GM18909 (cell line): ENCODE measurements around the gene RAB4B.
"Not testable (repeated sequence)": the region's sequence is repeated elsewhere in the genome, so short reads cannot be mapped to it uniquely, and the experiment has no call there.

ENCODE experiments used
- ATAC-seq: cut with Tn5 transposase; IDR thresholded peaks from one replicate; pipeline ENCODE4 v1.9.1; 2021; ENCODE audit warnings: mild to moderate bottlenecking; ENCODE audit not compliant: unreplicated experiment, poor library complexity

The RAB4B gene

DNA sequence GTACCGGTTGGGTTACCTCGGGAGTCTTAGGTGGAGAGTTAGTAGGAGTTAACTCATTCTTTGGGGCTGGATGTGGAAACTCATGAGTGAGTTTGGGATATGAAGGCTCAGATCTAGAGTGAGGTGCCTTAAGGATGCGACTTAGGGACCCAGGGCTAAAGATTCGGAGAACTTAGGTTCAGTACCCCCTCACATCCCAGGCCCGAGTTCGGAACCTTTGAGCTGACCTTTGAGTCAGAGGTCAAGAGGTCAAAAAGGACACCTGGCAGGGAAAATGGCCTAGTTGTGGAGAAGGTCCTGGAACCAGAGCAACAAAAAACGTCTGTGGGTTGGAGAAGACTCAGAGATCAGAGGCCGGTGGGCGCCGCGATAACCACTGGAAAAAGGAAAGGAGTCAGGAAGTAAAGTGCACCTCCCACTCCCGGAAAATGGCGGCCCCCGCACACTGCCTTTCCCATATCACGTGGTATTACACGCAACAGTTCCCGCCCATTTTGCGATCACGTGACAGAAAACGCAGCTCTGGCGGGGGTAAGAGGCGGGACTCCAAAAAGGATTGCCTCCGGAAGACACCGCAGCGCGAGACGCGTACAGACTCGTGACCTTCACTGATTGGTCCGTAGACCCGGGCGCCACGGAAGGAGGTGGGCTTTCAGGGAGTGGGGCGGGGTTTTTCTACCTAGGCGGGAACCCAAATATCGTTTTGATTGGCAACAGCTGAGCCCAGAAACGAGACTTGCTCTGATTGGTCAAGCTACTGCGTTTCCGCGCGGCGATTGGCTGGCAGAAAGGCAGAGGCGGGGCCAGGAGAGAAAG lies 27.8 kb upstream of the RAB4B start, which contains the start of gene ACTMAP:
Gene ACTMAP (minus strand): TSS at position 420 of the 816 bp plus-strand sequence. CDS start 674 bp downstream, outside the sequence.
- peak; percentile 86 for ATAC-seq

DNA sequence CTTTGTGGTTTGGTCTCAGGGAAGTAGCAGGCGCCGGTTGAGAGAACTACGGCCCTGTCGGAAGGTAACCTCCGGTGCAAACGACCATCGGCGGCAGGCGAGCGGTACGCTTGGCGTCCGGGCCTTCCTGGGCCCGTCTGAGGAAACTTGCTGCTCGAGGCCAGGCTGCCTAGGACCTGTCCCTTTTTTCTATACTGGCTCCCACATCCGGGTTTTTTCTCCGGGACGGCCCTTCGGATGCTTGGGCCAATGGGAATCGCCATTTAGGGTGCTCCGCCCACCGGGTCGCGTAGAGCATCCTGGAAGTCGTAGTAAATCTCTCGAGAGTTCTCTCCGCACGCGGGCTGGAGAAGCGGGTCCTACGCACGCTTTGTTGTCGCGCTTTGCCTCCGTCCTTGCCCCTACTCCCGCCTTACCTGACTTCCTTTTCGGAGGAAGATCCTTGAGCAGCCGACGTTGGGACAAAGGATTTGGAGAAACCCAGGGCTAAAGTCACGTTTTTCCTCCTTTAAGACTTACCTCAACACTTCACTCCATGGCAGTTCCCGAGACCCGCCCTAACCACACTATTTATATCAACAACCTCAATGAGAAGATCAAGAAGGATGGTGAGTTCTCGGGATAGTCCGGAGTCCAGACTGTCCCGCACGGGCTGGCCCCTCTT lies 27.0 kb upstream of the RAB4B start, which contains the start of gene SNRPA:
Gene SNRPA (plus strand): TSS at position 330 of the 664 bp plus-strand sequence. CDS start 206 bp downstream, at position 536.
- ATAC-seq, result peak; percentile 50

DNA sequence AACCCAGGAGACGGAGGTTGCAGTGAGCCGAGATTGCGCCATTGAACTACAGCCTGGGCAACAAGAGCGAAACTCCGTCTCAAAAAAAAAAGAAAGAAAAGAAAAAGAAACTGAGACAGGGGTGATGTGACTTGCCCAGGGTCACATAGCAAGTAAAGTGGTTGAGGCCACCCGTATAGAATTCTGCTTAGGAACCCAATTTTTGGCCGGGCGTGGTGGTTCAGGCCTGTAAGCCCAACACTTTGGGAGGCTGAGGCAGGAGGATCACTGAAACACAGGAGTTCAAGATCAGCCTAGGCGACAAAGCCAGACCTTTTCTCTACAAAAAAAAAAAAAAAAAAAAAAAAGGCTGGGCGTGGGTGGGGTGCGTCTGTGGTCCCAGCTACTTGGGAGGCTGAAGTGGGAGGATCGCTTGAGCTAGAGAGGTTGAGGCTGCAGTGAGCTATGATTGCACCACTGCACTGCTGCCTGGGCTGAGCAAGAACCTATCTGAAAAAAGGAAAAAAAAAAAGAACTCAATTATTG lies 25.7 kb upstream of the RAB4B start:
- ATAC-seq, result no peak

- ATAC-seq, result no peak
Measured at GRCh38 chr19:40754611-40755247, 23.3 kb upstream of the RAB4B start.

- no peak for ATAC-seq
Measured at GRCh38 chr19:40755248-40755624, 22.8 kb upstream of the RAB4B start.

DNA sequence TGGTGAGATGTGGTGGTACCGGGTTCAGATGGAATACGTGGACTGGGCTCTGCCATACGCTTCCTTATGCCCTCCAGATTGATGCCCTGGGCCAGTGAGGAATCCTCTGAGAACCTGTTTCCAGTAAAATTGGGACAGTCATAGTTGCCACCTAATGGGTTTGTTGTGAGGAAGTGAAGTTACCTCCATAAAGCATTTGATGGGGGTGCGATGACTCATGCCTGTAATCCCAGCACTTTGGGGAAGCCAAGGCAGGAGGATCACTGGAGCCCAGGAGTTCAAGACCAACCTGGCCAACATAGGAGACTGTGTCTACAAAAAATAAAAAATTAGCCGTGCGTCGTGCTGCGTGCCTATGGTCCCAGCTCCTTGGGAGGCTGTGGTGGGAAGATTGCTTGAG lies 22.3 kb upstream of the RAB4B start:
- ATAC-seq, result no peak

DNA sequence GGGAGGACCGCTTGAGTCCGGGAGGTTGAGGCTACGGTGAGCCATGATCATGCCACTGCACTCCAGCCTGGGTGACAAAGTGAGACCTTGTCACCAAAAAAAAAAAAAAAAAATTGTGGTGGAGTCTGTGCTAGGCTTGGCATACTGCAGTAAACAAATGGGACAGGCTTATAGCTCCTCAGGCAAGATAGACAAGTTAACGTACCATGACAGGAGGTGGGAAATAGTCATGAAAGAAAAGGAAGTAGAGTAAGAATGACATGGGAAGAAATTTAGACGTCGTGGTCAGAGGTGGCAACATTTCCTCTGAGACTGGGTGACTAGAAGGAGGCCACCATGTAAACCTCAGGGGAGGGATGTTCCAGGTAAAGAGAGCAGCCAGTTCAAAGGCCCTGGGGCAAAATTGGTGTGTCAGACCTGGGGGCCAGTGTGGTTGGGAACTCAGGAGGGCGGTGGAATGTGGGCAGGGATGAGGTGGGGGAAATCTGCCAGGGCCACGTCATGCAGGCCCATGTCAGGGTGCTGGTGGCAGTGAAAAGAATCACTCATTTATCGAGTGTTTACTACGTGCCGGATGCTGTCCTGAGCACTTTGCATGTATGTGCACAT lies 21.4 kb upstream of the RAB4B start:
- ATAC-seq, result no peak

DNA sequence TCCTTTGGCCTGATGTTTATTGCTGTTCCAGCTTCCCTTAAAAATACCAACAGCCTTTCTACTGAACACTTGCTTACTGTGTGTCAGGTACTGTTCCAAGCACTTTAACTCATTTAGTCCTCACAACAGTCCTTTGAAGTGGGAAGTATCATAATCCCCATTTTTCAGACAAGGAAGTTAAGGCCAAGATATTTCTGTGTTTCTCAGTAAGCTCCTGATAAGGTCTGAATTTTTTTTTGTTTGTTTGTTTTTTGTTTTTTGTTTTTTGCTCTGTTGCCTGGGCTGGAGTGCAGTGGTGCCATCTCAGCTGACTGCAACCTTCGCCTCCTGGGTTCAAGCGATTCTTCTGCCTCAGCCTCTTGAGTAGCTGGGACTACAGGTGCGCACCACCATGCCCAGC lies 19.6 kb upstream of the RAB4B start:
- no peak for ATAC-seq

DNA sequence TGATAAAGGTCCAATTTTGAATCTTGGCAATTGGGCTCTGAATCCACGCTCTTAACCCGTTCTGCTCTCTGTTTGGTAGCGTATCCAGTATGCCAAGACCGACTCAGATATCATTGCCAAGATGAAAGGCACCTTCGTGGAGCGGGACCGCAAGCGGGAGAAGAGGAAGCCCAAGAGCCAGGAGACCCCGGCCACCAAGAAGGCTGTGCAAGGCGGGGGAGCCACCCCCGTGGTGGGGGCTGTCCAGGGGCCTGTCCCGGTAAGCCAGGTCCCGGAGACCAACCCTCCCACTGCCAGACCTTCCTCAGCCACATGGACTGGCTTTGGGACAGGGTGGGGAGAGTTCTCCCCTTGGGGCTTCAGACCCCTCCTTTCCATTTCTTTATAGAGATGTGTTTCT lies 18.7 kb upstream of the RAB4B start:
- no peak for ATAC-seq

DNA sequence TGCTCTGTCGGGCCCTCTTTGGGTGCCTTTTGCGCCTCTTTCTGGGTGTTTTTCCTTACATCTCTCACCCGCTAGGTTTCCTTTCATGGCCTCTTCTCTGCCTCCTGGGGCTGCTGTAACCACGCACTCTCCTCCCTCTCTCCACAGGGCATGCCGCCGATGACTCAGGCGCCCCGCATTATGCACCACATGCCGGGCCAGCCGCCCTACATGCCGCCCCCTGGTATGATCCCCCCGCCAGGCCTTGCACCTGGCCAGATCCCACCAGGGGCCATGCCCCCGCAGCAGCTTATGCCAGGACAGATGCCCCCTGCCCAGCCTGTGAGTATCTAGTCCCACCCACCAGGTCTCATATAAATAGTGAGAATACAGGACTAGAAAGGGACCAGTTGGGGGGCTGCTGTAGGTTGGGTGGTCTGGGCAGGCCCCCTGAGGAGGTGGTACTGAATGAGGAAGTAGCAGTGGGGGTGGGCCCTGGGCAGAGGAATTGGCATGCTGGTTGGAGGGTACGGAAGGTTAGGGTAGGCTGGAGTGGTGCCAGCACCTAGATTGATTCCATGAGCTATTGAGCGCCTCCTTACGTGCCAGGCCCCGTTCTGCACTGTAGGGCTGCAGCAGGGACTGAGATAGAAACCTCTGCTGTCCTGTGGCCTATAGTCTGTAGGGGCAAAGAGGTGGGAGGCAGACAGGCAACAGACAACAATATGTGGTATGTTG lies 15.1 kb upstream of the RAB4B start:
- no peak for ATAC-seq

DNA sequence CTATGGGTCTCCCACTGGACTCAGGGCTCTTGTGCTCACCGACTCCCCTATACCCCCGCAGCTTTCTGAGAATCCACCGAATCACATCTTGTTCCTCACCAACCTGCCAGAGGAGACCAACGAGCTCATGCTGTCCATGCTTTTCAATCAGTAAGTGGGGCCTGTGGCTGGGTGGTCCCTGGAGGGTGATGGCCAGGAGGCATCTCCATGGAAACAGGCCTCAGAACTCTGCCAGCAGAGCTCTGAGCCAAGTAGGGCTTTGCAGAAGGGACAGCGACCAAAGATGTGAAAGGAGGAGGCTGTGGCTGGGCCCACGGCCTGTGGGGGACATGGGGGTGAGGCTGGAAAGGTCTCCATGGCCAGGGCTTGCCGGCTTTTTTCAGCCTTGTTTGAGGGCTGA lies 14.5 kb upstream of the RAB4B start:
- ATAC-seq, result no peak

DNA sequence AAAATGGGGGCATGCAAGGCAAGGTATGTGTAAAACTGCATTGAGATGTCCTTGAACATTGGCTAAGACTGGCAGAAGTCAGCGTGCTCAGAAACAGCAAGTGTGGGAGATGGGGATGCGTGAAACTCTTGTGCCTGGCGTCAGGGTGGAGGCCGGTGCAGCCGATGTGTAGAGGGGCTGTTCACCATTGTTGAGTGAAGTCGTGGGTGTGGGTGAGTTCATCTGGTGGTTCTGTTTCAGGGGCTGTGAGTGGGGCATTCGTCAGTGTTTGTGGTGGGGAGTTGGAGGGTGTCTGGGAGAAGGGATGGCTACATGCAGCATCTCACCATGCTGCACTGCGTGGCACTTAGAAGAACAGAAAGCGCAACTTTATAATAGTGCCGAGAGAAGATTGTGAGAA lies 14.1 kb upstream of the RAB4B start:
- ATAC-seq, result no peak

DNA sequence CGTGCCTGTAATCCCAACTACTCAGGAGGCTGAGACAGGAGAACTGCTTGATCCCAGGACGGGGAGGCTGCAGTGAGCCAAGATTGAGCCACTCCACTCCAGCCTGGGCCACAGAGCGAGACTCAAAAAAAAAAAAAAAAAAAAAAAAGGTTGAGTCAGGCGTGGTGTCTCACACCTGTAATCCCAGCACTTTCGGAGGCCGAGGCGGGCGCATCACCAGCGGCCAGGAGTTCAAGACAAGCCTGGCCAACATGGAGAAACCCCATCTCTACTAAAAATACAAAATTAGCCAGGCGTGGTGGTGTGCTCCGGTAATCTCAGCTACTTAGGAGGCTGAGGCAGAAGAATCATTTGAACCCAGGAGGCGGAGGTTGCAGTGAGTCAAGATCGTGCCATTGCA lies 11.7 kb upstream of the RAB4B start:
- ATAC-seq, result not testable (repeated sequence)

DNA sequence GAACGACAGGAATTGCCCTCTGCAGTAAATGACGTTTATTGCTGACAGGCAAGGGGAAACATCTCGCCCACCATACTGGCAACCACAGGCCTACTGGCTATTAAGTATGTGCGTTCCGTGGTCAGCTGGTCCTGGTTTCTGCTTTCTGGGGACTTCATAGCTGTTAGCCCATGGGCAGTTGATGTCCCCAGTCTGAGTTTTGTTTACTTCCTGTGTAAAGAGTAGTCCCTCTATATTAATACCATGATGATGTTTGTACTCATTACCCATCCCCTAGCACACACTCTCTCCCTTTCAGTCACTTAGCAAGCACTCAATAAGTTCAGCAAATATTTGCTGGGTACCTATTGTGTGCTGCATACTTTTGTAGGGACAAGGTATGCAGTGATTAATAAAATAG lies 9.2 kb upstream of the RAB4B start:
- no peak for ATAC-seq

DNA sequence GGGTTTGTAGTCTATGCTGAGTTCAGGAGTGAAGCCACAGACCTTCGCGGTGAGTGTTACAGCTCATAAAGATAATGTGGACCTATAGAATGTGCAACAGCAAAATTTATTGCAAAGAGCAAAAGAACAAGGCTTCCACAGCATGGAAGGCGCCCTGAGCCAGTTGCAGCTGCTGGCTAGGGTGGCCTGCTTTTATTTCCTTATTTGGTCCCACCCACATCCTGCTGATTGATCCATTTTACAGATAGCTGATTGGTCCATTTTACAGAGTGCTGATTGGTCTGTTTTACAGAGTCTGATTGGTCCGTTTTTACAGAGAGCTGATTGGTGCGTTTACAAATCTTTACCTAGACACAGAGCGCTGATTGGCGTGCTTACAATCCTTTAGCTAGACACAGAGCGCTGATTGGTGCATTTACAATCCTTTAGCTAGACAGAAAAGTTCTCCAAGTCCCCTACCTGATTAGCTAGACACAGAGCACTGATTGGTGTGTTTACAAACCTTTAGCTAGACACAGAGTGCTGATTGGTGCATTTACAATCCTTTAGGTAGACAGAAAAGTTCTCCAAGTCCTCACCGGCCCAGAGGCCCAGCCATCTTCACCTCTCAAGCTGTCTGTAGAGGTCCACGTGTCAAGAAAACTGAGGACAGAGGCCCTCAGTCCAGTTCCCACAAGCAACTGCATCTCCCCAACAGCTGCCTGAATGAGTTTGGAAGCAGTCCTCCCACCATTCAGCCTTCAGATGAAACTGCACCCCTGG lies 6.8 kb upstream of the RAB4B start:
- not testable (repeated sequence) for ATAC-seq

DNA sequence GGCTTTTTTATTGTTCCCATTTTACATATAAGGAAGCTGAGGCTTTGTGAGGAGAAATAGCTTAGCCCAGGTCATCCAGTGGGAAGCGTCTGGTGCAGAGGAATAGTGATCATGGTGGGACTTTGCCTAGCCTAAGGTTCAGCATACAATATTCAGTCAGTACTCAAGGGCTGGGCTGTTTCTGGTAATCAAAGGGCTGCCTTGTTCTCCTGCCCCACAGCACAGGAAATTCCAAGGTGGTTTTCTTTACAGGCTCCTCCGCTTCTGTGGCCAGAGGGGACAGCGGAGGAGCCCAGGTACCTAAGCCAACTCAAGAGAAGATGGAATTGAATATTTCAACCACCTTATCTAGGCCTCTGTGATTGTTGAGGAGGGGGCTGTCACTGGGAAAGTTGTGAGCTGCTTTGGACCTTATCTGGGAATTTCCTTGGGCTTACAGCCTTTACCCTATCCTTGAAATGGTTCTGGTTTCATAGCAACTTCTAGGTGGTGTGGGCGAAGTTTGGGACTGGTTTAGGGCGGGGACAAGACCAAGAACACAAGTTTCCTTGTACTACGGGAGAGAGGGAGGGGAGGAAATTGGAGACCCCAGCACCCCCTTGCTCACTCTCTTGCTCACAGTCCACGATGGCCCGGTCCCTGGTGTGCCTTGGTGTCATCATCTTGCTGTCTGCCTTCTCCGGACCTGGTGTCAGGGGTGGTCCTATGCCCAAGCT lies 3.0 kb upstream of the RAB4B start, which contains the start of gene MIA:
Gene MIA (plus strand): TSS at position 606 of the 716 bp plus-strand sequence. CDS start 22 bp downstream, at position 628.
- no peak for ATAC-seq

DNA sequence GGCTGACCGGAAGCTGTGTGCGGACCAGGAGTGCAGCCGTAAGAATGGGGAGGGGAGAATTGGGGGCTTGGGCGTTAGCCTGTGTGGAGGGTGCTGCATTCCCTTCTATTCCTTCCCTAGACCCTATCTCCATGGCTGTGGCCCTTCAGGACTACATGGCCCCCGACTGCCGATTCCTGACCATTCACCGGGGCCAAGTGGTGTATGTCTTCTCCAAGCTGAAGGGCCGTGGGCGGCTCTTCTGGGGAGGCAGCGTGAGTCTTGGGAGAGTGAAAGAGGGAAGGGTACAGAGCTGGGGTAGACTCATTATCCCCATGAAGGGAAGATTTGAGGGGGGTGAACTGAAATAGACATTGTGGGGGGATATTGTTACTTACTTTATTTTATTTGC lies 2.4 kb upstream of the RAB4B start:
- ATAC-seq, result no peak

- no peak for ATAC-seq
Measured at GRCh38 chr19:40776364-40776763, 1.7 kb upstream of the RAB4B start.
